NCI-H187 treated with DMSO at 0.1 percent for 48 hours (cell line): ENCODE measurements around the gene ZNF268.

ENCODE experiments used
- DNase-seq: peaks from one replicate; lab custom pipeline; 2025; lab: John Stamatoyannopoulos, UW

ZNF268 gene

GRCh38 chr12:133181238-133181959, at the start of gene ZNF268:
Gene ZNF268, plus strand, starts transcription at chr12:133181495. Its CDS starts 503 bp downstream, at chr12:133181998.
- peak; percentile 36 for DNase-seq

- no peak for DNase-seq
Measured at GRCh38 chr12:133135747-133136146, 45.5 kb upstream of the ZNF268 start.

GRCh38 chr12:133145981-133146380, 35.3 kb upstream of the ZNF268 start:
- no peak for DNase-seq

- DNase-seq: no peak
Measured at GRCh38 chr12:133156125-133156690, 25.1 kb upstream of the ZNF268 start.

- no peak for DNase-seq
Measured at GRCh38 chr12:133165776-133166175, 15.5 kb upstream of the ZNF268 start.

- DNase-seq: no peak
Measured at GRCh38 chr12:133172491-133172890, 8.8 kb upstream of the ZNF268 start.

- DNase-seq: no peak
Measured at GRCh38 chr12:133174901-133175300, 6.4 kb upstream of the ZNF268 start.

GRCh38 chr12:133180669-133181068, 626 bp upstream of the ZNF268 start:
- no peak for DNase-seq

GRCh38 chr12:133190176-133190575, 8.9 kb downstream of the ZNF268 start:
- no peak for DNase-seq

- no peak for DNase-seq
Measured at GRCh38 chr12:133192847-133193246, 11.6 kb downstream of the ZNF268 start.

GRCh38 chr12:133201888-133202287, 20.6 kb downstream of the ZNF268 start:
- DNase-seq: no peak

GRCh38 chr12:133202493-133203343, 21.4 kb downstream of the ZNF268 start:
- no peak for DNase-seq

GRCh38 chr12:133203344-133204263, 22.3 kb downstream of the ZNF268 start:
- no peak for DNase-seq

GRCh38 chr12:133204264-133204603, 22.9 kb downstream of the ZNF268 start:
- DNase-seq: no peak

GRCh38 chr12:133206390-133206789, 25.1 kb downstream of the ZNF268 start:
- no peak for DNase-seq

- no peak for DNase-seq
Measured at GRCh38 chr12:133215724-133216123, 34.4 kb downstream of the ZNF268 start.

GRCh38 chr12:133217219-133217618, 35.9 kb downstream of the ZNF268 start:
- DNase-seq: no peak

- DNase-seq: no peak
Measured at GRCh38 chr12:133220521-133220920, 39.2 kb downstream of the ZNF268 start.

GRCh38 chr12:133221241-133221640, 39.9 kb downstream of the ZNF268 start:
- no peak for DNase-seq

GRCh38 chr12:133222211-133222610, 40.9 kb downstream of the ZNF268 start:
- no peak for DNase-seq

GRCh38 chr12:133225527-133225926, 44.2 kb downstream of the ZNF268 start:
- no peak for DNase-seq

GRCh38 chr12:133226690-133227089, 45.4 kb downstream of the ZNF268 start:
- no peak for DNase-seq
